Activated CD8-positive, alpha-beta memory T cell treated with anti-CD3 and anti-CD28 coated beads for 1 hour (primary cell): ENCODE data around the gene NTM.
"Not testable (repeated sequence)": the region's sequence is repeated elsewhere in the genome, so short reads cannot be mapped to it uniquely, and the experiment has no call there.

Source experiments
- DNase-seq, 2 donors: peaks; one replicate each; pipeline ENCODE4 v3.0.0-alpha.2; 2020; ENCODE audit warnings: low read depth in 1 of 2; ENCODE audit errors: extremely low read depth in 1 of 2

NTM gene

GRCh38 chr11:131418189-131418588 lies 47.8 kb downstream of the NTM start:
- DNase-seq, result no peak

- no peak for DNase-seq
Measured at GRCh38 chr11:131421066-131421855, 50.8 kb downstream of the NTM start.

GRCh38 chr11:131422029-131422428 lies 51.6 kb downstream of the NTM start:
- DNase-seq, result no peak

- no peak for DNase-seq
Measured at GRCh38 chr11:131422496-131422895, 52.1 kb downstream of the NTM start.

- no peak for DNase-seq
Measured at GRCh38 chr11:131423688-131424087, 53.3 kb downstream of the NTM start.

GRCh38 chr11:131424257-131424876 lies 54.0 kb downstream of the NTM start:
- not testable (repeated sequence) for DNase-seq

GRCh38 chr11:131425285-131425684 lies 54.9 kb downstream of the NTM start:
- DNase-seq, result no peak

- DNase-seq, result no peak
Measured at GRCh38 chr11:131428853-131429252, 58.4 kb downstream of the NTM start.

- DNase-seq, result no peak
Measured at GRCh38 chr11:131430473-131431208, 60.2 kb downstream of the NTM start.

GRCh38 chr11:131441051-131441810 lies 70.8 kb downstream of the NTM start:
- no peak for DNase-seq

GRCh38 chr11:131446590-131447275 lies 76.3 kb downstream of the NTM start:
- DNase-seq, result no peak

GRCh38 chr11:131447277-131447815 lies 76.9 kb downstream of the NTM start:
- DNase-seq, result no peak

GRCh38 chr11:131447898-131448297 lies 77.5 kb downstream of the NTM start:
- no peak for DNase-seq

- no peak for DNase-seq
Measured at GRCh38 chr11:131449036-131450019, 78.9 kb downstream of the NTM start.

- no peak for DNase-seq
Measured at GRCh38 chr11:131454490-131454889, 84.1 kb downstream of the NTM start.

GRCh38 chr11:131454989-131455388 lies 84.6 kb downstream of the NTM start:
- DNase-seq, result no peak

- no peak for DNase-seq
Measured at GRCh38 chr11:131455843-131456704, 85.7 kb downstream of the NTM start.

- no peak for DNase-seq
Measured at GRCh38 chr11:131457163-131457562, 86.7 kb downstream of the NTM start.
